HG03108 (cell line): ENCODE results near the gene LRRC8B.
"Not testable (repeated sequence)": the region's sequence is repeated elsewhere in the genome, so short reads cannot be mapped to it uniquely, and the experiment has no call there.

Source experiments
- ATAC-seq: cut with Tn5 transposase; IDR thresholded peaks from one replicate; pipeline ENCODE4 v1.9.1; 2021; ENCODE audit warnings: moderate library complexity; ENCODE audit not compliant: unreplicated experiment

Gene LRRC8B

GRCh38 chr1:89523572-89524368 is 859 bp upstream of the LRRC8B start:
- ATAC-seq = peak; percentile 19

GRCh38 chr1:89525169-89525855 is 683 bp downstream of the LRRC8B start:
- peak; percentile 13 for ATAC-seq

- ATAC-seq = no peak
Observed at GRCh38 chr1:89527256-89527655, 2.6 kb downstream of the LRRC8B start.

- ATAC-seq = no peak
Observed at GRCh38 chr1:89527750-89528381, 3.2 kb downstream of the LRRC8B start.

GRCh38 chr1:89528382-89528780 is 3.8 kb downstream of the LRRC8B start:
- no peak for ATAC-seq

- ATAC-seq = no peak
Observed at GRCh38 chr1:89529196-89529595, 4.6 kb downstream of the LRRC8B start.

GRCh38 chr1:89530444-89531089 is 5.9 kb downstream of the LRRC8B start:
- ATAC-seq = no peak

- ATAC-seq = no peak
Observed at GRCh38 chr1:89531480-89532139, 7.0 kb downstream of the LRRC8B start.

GRCh38 chr1:89532228-89532627 is 7.6 kb downstream of the LRRC8B start:
- ATAC-seq = no peak

GRCh38 chr1:89532866-89533265 is 8.2 kb downstream of the LRRC8B start:
- ATAC-seq = no peak

- ATAC-seq = no peak
Observed at GRCh38 chr1:89535537-89535936, 10.9 kb downstream of the LRRC8B start.

- no peak for ATAC-seq
Observed at GRCh38 chr1:89536555-89537341, 12.1 kb downstream of the LRRC8B start.

GRCh38 chr1:89538361-89538760 is 13.7 kb downstream of the LRRC8B start:
- ATAC-seq = no peak

GRCh38 chr1:89539128-89539527 is 14.5 kb downstream of the LRRC8B start:
- no peak for ATAC-seq

- ATAC-seq = no peak
Observed at GRCh38 chr1:89540406-89540970, 15.9 kb downstream of the LRRC8B start.

GRCh38 chr1:89542345-89542744 is 17.7 kb downstream of the LRRC8B start:
- ATAC-seq = no peak

- ATAC-seq = not testable (repeated sequence)
Observed at GRCh38 chr1:89543632-89544031, 19.0 kb downstream of the LRRC8B start.

GRCh38 chr1:89545264-89546038 is 20.8 kb downstream of the LRRC8B start:
- ATAC-seq = no peak
